TTC549 (cell line): Measurements from ENCODE around the gene SEPTIN6.

ENCODE experiments used
- FAIRE-seq: peaks from 2 replicates; lab custom pipeline; 2012; peaks lifted over from hg19 to GRCh38; lab: Jason Lieb, UNC

Gene SEPTIN6

DNA sequence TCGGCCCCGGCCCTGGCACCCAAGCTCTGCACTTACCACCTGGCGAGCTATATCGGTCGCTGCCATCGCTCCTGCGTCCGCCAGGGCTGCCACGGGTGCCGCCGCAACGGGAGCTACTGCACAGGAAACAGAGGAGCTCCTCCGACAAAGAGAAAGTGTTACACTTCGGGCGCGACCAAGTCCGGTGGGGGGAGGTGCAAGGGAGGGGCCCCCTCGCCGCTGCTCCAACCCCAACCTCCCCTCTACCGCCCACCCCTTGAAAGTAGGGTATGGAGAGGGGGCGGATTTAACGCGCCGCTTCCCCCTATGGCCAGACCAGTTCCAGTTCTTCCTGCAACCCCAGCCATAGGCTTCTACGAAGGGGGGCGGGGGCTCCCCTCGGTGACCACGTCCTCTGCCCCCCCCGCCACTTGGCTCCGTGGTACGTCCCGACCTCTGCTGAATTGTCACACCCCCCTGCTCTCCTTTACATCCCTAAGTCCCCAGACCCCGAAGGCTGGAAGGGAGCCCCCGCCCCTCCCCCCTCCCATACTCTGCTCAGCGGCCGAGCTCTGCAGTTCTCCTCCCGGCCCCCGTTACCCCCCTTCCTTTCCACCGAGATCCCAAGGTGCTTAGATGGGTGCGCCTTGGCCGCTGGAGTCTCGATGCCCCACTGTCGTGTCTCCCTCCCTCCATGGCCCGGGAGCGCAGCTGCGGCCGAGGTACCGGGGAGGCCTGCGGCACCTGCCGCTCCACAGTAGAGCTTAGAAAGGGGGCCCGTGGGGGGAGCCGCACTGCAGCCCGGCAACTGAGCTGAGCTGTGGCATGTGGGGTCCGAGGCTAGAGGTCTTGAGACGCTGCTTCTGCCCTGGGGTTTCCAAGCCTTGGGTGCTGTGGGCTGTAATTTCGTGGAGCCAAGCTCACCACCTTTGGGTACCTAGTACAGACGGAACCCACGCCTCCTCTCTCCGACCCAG lies at the start of gene SEPTIN6:
Gene SEPTIN6 (minus strand): TSS at position 129 of the 956 bp plus-strand sequence. CDS start 63 bp downstream, at position 66.
- FAIRE-seq, result no peak

GRCh38 chrX:119738742-119739141 lies 45.8 kb upstream of the SEPTIN6 start:
- FAIRE-seq, result no peak

DNA sequence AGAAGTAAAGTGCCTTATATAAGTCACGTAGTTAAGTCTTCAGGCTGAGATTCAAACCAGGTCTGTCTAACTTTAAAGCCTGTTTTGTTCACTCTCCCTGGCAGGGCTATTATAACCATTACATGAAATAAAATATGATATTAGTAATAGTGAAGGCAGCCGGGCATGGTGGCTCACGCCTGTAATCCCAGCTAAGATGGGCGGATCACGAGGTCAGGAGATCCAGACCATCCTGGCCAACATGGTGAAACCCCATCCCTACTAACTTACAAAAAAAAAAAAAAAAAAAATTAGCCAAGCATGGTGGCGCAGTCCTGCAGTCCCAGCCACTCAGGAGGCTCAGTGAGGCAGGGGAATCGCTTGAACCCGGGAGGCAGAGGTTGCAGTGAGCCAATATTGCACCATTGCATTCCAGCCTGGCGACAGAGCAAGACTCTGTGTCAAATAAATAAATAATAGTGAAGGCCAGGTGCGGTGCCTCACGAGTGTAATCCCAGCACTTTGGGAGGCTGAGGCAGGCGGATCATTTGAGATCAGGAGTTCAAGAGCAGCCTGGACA lies 43.3 kb upstream of the SEPTIN6 start:
- FAIRE-seq, result no peak

DNA sequence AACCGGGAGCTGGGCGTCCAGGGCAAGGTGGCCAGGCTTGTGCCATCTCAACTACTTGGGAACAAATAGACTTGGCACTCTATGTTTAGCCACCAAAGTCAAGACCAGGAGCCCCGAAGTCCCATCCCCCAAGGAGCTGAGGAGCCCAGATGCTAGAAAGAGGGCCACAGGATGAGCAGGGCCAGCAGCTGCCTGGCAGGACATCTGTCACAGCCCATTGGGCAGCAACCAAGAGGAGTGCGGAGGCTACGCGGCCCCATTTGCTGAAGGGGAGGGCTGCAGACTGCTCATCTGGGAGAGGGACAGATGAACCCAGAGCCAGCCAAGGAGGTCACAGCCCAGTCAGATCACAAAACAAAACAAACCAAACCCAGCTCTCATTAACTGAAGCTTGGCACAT lies 42.5 kb upstream of the SEPTIN6 start:
- FAIRE-seq, result no peak

- FAIRE-seq, result no peak
Observed at GRCh38 chrX:119734897-119735339, 42.0 kb upstream of the SEPTIN6 start.

GRCh38 chrX:119729408-119730201 lies 36.6 kb upstream of the SEPTIN6 start:
- FAIRE-seq, result no peak

- FAIRE-seq, result no peak
Observed at GRCh38 chrX:119728487-119728886, 35.5 kb upstream of the SEPTIN6 start.

- no peak for FAIRE-seq
Observed at GRCh38 chrX:119726900-119727555, 34.1 kb upstream of the SEPTIN6 start.

DNA sequence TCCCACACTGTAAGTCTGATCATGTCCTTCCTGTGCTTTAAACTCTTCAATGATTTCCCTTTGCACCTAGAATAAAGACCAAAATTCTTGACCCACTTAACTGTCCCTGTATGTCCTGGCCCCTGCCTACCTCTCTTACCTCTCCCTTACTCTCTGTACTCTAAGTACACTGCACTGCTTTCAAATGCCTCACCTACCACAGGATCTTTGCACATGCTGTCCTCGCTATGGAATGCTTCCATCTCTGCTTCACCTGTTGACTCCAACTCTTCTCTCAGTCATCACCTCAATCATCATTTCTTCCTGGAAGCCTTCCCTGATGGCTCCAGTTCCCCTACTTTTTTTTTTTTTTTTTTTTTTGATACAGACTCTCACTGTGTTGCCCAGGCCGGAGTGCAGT lies 29.0 kb upstream of the SEPTIN6 start:
- no peak for FAIRE-seq

DNA sequence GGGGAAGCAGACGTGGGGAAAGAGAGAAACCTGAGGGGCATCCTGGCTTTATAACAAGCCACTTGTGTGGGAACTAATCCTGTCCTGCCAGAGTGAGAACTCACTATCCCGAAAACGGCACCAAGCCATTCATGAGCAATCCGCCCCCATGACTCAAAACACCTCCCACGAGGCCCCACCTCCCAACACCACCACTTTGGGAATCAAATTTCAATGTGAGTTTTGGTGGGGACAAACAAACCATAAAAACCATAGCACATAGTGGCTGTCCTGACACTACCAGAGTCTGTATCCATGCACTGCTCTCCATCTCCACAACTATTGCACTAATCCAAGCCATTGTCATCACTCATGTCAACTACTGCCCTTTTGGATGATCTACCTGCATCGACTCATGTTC lies 28.5 kb upstream of the SEPTIN6 start:
- FAIRE-seq, result no peak

GRCh38 chrX:119709630-119710029 lies 16.7 kb upstream of the SEPTIN6 start:
- no peak for FAIRE-seq

- FAIRE-seq, result no peak
Observed at GRCh38 chrX:119708936-119709335, 16.0 kb upstream of the SEPTIN6 start.

DNA sequence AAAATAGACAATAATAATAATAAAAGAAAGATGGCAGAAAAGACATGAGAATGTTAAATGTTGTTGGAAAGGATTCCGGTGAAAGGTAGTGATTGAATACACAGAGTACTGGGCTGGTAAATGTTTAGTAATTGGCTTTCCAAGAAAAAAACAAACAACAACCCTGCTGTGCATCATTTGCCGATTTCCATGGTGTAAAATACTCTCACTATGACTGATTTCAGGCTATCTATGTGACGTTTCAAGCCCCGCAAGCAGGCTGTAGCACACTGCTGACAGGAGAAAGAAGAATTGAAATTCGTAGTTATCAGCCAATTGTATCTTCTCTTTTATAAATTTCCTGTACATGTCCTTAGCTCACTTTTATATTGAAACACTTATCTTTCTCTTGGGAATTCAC lies 13.6 kb upstream of the SEPTIN6 start:
- FAIRE-seq, result no peak

- FAIRE-seq, result no peak
Observed at GRCh38 chrX:119698845-119699244, 5.9 kb upstream of the SEPTIN6 start.

DNA sequence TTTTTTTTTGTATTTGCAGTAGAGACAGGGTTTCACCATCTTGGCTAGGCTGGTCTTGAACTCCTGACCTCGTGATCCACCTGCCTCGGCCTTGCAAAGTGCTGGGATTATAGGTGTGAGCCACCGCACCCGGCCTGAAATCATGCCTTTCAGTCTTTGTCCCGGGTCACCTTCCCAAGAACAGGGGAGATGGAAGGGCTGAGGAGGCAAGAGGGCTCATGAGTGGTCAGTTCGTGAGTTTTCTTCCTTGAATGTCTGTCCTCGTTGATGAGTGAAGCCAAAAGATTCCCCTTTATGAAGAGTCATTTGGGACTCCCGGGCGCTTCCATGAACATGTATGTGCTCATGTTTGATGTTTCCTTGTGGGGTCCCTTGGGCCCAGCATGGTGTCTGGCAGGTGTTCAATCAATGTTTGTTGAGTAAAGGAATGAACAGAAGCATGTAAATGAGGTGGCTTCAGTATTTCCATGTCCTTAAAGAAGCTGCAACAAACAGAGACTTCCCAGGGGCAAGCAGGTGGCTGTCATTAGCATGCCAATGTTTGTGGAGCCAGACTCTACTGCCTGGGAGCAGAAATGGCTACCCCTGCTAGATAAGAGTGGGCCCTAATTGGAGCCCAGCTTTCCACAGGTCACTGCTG lies 3.4 kb upstream of the SEPTIN6 start:
- FAIRE-seq, result no peak

DNA sequence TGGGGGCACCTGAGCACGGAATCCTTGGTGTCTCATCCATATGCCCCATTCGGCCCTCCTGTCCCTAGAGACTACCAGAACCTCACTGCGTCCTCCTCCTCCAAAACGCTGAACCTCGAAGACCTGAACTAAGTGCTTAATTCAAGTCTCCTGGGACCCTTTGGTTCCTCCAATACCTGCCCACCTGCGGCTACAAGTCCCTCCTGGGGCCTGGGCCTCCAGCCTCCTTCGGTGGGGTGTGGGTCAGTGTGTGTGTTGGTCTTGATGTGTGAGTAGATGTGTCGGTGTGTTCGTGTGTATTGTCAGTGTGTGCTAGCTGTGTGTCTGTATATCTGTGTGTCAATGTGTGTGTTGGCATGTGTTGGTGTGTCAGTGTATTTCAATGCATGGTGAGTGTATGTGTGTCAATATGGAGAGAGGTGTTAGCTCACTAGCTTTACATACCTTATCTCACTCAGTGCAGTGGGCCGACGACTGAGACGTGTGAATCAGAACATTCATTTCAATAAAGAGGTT lies 2.6 kb upstream of the SEPTIN6 start:
- no peak for FAIRE-seq

GRCh38 chrX:119694601-119695534 lies 1.9 kb upstream of the SEPTIN6 start:
- FAIRE-seq, result no peak

- no peak for FAIRE-seq
Observed at GRCh38 chrX:119693996-119694451, 1.1 kb upstream of the SEPTIN6 start.

- no peak for FAIRE-seq
Observed at GRCh38 chrX:119692191-119693039, 553 bp downstream of the SEPTIN6 start.
